Astrocyte of the spinal cord (primary cell): ENCODE measurements around the gene MIER3.

ENCODE experiments used
- DNase-seq: peaks from one replicate; pipeline ENCODE4 v3.0.0; 2011; ENCODE audit warnings: low read depth, low spot score
- H3K4me3 ChIP-seq: 2 replicates; pipeline ENCODE4 v1.5.1; 2011; ENCODE audit warnings: low read depth, mild to moderate bottlenecking, low read length, moderate library complexity
- in situ Hi-C: cut with HindIII; loops from 2 replicates; pipeline ENCODE4 v1.10.0; 2017; ENCODE audit warnings: low sequenced_read_pairs
- TF ChIP-seq, protein P1 (sequence below): IDR thresholded peaks from 2 replicates; pipeline ENCODE4 v1.5.1; 2012; ENCODE audit warnings: low read depth, mild to moderate bottlenecking, low read length, inconsistent platforms

MIER3 gene

GRCh38 chr5:56951946-56952691, at the start of gene MIER3:
Gene MIER3, minus strand, starts transcription at chr5:56952123. Its CDS starts 21 bp downstream, at chr5:56952102.
- TF ChIP-seq, protein P1, sequence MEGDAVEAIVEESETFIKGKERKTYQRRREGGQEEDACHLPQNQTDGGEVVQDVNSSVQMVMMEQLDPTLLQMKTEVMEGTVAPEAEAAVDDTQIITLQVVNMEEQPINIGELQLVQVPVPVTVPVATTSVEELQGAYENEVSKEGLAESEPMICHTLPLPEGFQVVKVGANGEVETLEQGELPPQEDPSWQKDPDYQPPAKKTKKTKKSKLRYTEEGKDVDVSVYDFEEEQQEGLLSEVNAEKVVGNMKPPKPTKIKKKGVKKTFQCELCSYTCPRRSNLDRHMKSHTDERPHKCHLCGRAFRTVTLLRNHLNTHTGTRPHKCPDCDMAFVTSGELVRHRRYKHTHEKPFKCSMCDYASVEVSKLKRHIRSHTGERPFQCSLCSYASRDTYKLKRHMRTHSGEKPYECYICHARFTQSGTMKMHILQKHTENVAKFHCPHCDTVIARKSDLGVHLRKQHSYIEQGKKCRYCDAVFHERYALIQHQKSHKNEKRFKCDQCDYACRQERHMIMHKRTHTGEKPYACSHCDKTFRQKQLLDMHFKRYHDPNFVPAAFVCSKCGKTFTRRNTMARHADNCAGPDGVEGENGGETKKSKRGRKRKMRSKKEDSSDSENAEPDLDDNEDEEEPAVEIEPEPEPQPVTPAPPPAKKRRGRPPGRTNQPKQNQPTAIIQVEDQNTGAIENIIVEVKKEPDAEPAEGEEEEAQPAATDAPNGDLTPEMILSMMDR: no peak
- in situ Hi-C loops: no loop called here
- peak within 1 kb of the TSS; percentile 80 for H3K4me3 ChIP-seq
- DNase-seq: peak; percentile 67

DNA sequence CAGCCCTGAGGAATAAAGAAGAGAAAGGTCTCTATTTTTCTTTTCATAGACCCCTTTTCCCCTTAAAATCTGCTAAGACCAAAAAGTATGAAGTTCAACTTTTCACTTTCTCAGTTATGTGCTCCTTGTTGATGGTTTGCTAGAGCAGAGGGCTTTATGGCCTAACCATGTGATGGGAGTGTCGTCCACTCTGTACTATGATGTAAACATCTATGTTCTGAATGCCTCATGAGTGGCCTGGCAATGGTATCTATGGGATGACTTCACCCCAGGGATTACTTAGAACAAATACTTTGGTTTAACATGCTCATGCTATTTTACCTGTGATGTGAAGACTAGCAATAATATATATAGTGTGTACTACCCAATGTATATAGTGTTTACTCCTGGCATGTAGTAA, 43.7 kb upstream of the MIER3 start:
- TF ChIP-seq, protein P1: no peak
- no peak for DNase-seq
- H3K4me3 ChIP-seq: no peak overlapping the region
- in situ Hi-C loops: no loop called here

GRCh38 chr5:56993241-56993640, 41.3 kb upstream of the MIER3 start:
- H3K4me3 ChIP-seq: no peak overlapping the region
- no peak for DNase-seq
- in situ Hi-C loops: no loop called here
- TF ChIP-seq, protein P1: no peak

DNA sequence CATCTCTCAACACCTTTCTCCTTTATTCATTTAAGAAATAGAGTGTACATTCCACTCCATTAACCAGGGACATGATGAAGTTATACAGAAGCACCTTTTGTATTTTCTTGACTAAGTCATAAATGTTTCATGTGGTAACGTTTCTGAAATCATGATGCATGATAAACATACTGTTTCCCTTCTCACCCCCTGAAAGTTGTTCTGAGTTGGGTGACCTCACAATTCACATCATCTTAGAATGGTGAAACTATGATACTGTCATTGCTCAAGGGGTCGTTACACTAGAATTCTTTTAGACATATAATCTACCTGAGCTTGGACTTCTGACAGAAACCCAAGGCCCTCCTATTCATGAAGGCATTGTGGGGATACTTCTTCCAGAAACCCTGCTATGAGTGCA, 37.8 kb upstream of the MIER3 start:
- H3K4me3 ChIP-seq: no peak overlapping the region
- no peak for DNase-seq
- TF ChIP-seq, protein P1: no peak
- in situ Hi-C loops: no loop called here

DNA sequence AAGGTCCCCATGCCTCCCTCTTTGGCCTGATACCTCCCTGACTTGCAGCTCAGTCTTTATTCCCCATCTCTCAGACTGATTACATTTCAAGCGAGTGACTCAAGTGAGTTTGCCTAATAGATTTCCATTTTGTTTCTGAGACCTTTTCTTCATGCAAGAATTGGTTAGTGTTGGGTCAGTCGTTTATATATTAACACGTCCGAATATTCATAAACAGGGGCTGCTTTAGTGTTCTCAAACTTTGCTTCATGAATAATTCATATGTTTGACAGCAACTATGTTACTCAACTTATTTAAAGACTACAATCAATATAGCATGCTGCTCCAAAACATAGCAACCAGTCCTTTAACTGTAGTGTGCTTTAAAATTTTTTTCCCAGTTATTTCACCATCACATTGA, 36.6 kb upstream of the MIER3 start:
- in situ Hi-C loops: no loop called here
- DNase-seq: no peak
- no peak overlapping the region for H3K4me3 ChIP-seq
- TF ChIP-seq, protein P1: no peak

GRCh38 chr5:56987171-56987570, 35.2 kb upstream of the MIER3 start:
- DNase-seq: no peak
- no peak overlapping the region for H3K4me3 ChIP-seq
- TF ChIP-seq, protein P1: no peak
- in situ Hi-C loops: no loop called here

GRCh38 chr5:56986626-56986947, 34.7 kb upstream of the MIER3 start:
- no peak for DNase-seq
- in situ Hi-C loops: no loop called here
- H3K4me3 ChIP-seq: no peak overlapping the region
- TF ChIP-seq, protein P1: no peak
